BJ (cell line): ENCODE measurements around the gene LRIG1. TPM values are rescaled to one million over a fixed set of nuclear protein-coding genes. Genes with fewer than 3 reads are reported as not detected.

Experiments used
- CTCF ChIA-PET: fragments of 350-600 bp; formaldehyde crosslinking; extraction: SDS; loops from one replicate; lab custom pipeline; 2021; ENCODE audit warnings: antibody characterized with exemption, inconsistent platforms; lab: Yijun Ruan, JAX
- POLR2A ChIA-PET: fragments of 300-600 bp; sonication (Branson Sonifier 250); formaldehyde crosslinking; extraction: SDS; loops from one replicate; lab custom pipeline; 2021; ENCODE audit warnings: antibody characterized with exemption; lab: Charles Lee
- DNase-seq: peaks from one replicate; pipeline ENCODE4 v3.0.0-alpha.2; 2011; ENCODE audit warnings: low read depth
- H3K27me3 ChIP-seq: 2 replicates; pipeline ENCODE4 v1.6.0; 2011; ENCODE audit warnings: low read length; ENCODE audit not compliant: control insufficient read depth, insufficient read depth
- H3K36me3 ChIP-seq: 2 replicates; pipeline ENCODE4 v1.5.1; 2011; ENCODE audit warnings: low read length; ENCODE audit not compliant: control insufficient read depth, insufficient read depth
- H3K4me3 ChIP-seq: 2 replicates; pipeline ENCODE4 v1.5.1; 2011; ENCODE audit warnings: low read depth, mild to moderate bottlenecking, control low read depth, low read length
- CTCF ChIP-seq: IDR thresholded peaks from 2 replicates; pipeline ENCODE4 v1.5.1; 2011; ENCODE audit warnings: low read depth, mild to moderate bottlenecking, control low read depth, inconsistent platforms, low read length, moderate library complexity; ENCODE audit not compliant: insufficient read depth
- polyA plus RNA-seq: library from polyadenylated mRNA; depleted of rRNA; stranded (reverse); fragments of >200 nt; gene quantifications from 2 replicates; pipeline ENCODE4 v1.2.3, GENCODE V29; 2011

Gene LRIG1
- polyA plus RNA-seq, 1 experiment: 13.0 TPM

GRCh38 chr3:66486202-66486601 is 14.6 kb downstream of the LRIG1 start:
- CTCF ChIA-PET: interaction anchor here (0.5 to 2.9 kb wide), 6 partner anchors 11 to 329 kb away, joined by 3 to 12 read pairs (median 4); no protein-coding TSS in a partner anchor
- DNase-seq: no peak

GRCh38 chr3:66485291-66485968 is 15.4 kb downstream of the LRIG1 start:
- no peak for DNase-seq
- Histone ChIP-seq H3K36me3 (no peaks in the 10 kb centered on the region), H3K27me3 (no peaks in the 10 kb centered on the region), H3K4me3 (no peak overlapping the region)
- ChIA-PET CTCF (interaction anchor here (1.0 to 2.9 kb wide), 4 partner anchors 12 to 329 kb away, joined by 3 to 12 read pairs (median 4); no protein-coding TSS in a partner anchor), POLR2A (interaction anchor here (0.7 kb wide), 1 partner anchor 209 kb away, joined by 4 read pairs; no protein-coding TSS in a partner anchor)
- TF ChIP-seq CTCF: no peak

More at GRCh38 chr3:66486202-66486601, 14.6 kb downstream of the LRIG1 start:
- Histone ChIP-seq H3K27me3 (no peaks in the 10 kb centered on the region), H3K4me3 (no peak overlapping the region), H3K36me3 (no peaks in the 10 kb centered on the region)
- no peak for TF ChIP-seq CTCF
- POLR2A ChIA-PET: interaction anchor here (0.6 kb wide), 1 partner anchor 14 kb away, joined by 3 read pairs; no protein-coding TSS in a partner anchor

GRCh38 chr3:66484106-66484844 is 16.5 kb downstream of the LRIG1 start:
- ChIA-PET POLR2A (no interaction called here), CTCF (interaction anchor here (1.9 to 2.9 kb wide), 2 partner anchors 76 to 77 kb away, joined by 9 to 12 read pairs; no protein-coding TSS in a partner anchor)
- Histone ChIP-seq H3K4me3 (no peak overlapping the region), H3K36me3 (no peaks in the 10 kb centered on the region), H3K27me3 (no peaks in the 10 kb centered on the region)
- TF ChIP-seq CTCF: no peak
- no peak for DNase-seq

GRCh38 chr3:66483409-66483906 is 17.4 kb downstream of the LRIG1 start:
- CTCF ChIA-PET: interaction anchor here (1.0 to 1.9 kb wide), 3 partner anchors 12 to 75 kb away, joined by 3 to 9 read pairs (median 3); no protein-coding TSS in a partner anchor
- no peaks in the 10 kb centered on the region for H3K27me3 ChIP-seq
- H3K4me3 ChIP-seq: no peak overlapping the region
- no peaks in the 10 kb centered on the region for H3K36me3 ChIP-seq
- no peak for DNase-seq
- TF ChIP-seq CTCF: no peak
- POLR2A ChIA-PET: no interaction called here

- no peak overlapping the region for H3K4me3 ChIP-seq
- CTCF ChIA-PET: interaction anchor here (1.0 to 1.9 kb wide), 3 partner anchors 13 to 75 kb away, joined by 3 to 9 read pairs (median 3); no protein-coding TSS in a partner anchor
- POLR2A ChIA-PET: no interaction called here
These were observed 17.8 kb downstream of the LRIG1 start for GRCh38 chr3:66483006-66483405.

More at GRCh38 chr3:66483006-66483405, 17.8 kb downstream of the LRIG1 start:
- no peak for TF ChIP-seq CTCF
- Histone ChIP-seq H3K27me3 (no peaks in the 10 kb centered on the region), H3K36me3 (no peaks in the 10 kb centered on the region)
- no peak for DNase-seq
